Prostate gland (tissue), 2 donors: ENCODE results near the gene TMA16. TPM values are rescaled to one million over a fixed set of nuclear protein-coding genes. Genes with fewer than 3 reads are reported as not detected.

Experiments used
- DNase-seq: peaks from one replicate; pipeline ENCODE4 v3.0.0-alpha.2; 2019; ENCODE audit warnings: low spot score
- H3K27ac ChIP-seq, 2 donors: fragments of 200-600 bp; sonication (generic); 2 replicates each; pipeline ENCODE4 v1.5.1; 2017 to 2019
- H3K27me3 ChIP-seq: fragments of 200-600 bp; sonication (generic); replicated peaks from 2 replicates; pipeline ENCODE4 v1.5.1; 2019; ENCODE audit not compliant: insufficient read depth
- H3K36me3 ChIP-seq, 2 donors: fragments of 200-600 bp; sonication (generic); 1 replicate in 1 of 2; 2 replicates in 1 of 2; pipeline versions ENCODE4 v1.5.1 to v1.8.1; 2017 to 2019
- H3K4me1 ChIP-seq: fragments of 200-600 bp; sonication (generic); replicated peaks from 2 replicates; pipeline ENCODE4 v1.5.1; 2019
- H3K4me3 ChIP-seq, 2 donors: fragments of 200-600 bp; sonication (generic); 2 replicates each; pipeline ENCODE4 v1.5.1; 2017 to 2019
- H3K9me3 ChIP-seq: fragments of 200-600 bp; sonication (generic); 2 replicates; pipeline ENCODE4 v1.5.1; 2017
- CTCF ChIP-seq, 4 experiments: fragments of 200-600 bp in 2 of 4; fragments of 450-650 bp in 2 of 4; sonication (generic) in 2 of 4; IDR thresholded peaks; 1 replicate in 3 of 4; 2 replicates in 1 of 4; pipeline ENCODE4 v1.5.1; 2016 to 2019; ENCODE audit warnings: antibody characterized with exemption in 4 of 4, mild to moderate bottlenecking in 2 of 4, moderate library complexity in 2 of 4
- POLR2A ChIP-seq: fragments of 450-650 bp; IDR thresholded peaks from one replicate; pipeline ENCODE4 v1.6.1; 2016; ENCODE audit warnings: antibody characterized with exemption, mild to moderate bottlenecking
- POLR2AphosphoS5 ChIP-seq: sonication (generic); formaldehyde crosslinking; IDR thresholded peaks from one replicate; pipeline ENCODE4 v1.6.1; 2017; ENCODE audit warnings: antibody characterized with exemption
- WGBS: methylation state at CpG from one replicate; pipeline ENCODE4 v1.1.5; 2018; 5-methylcytosine and 5-hydroxymethylcytosine counted together
- intact Hi-C: fragments of 100-400 bp; cut with DNase I; formaldehyde crosslinking; loops from one replicate; pipeline ENCODE4 v1.14.2; 2022
- total RNA-seq, 2 donors: library from RNA; depleted of rRNA; stranded (reverse); fragments of >200 nt; gene quantifications; one replicate each; pipeline ENCODE4 v1.1.0, GENCODE V29; 2016

Gene TMA16
- total RNA-seq, 2 donors from 2014 or later: 12.9 to 17.3 TPM

GRCh38 chr4:163467082-163467770 is 27.3 kb upstream of the TMA16 start:
- Histone ChIP-seq H3K4me3 (no peak overlapping the region), H3K4me1 (no peaks in the 10 kb centered on the region), H3K27ac (no peak overlapping the region), H3K9me3 (no peaks in the 10 kb centered on the region), H3K27me3 (no peaks in the 10 kb centered on the region), H3K36me3 (no peaks in the 10 kb centered on the region)
- WGBS: 88% methylated on average over 4 of the region's 4 CpGs
- TF ChIP-seq POLR2A: no peak
- TF ChIP-seq CTCF (IDR thresholded peaks at IDR 0.05): no peak
- no peak for TF ChIP-seq POLR2AphosphoS5
- no peak for DNase-seq
- intact Hi-C loops: no loop called here

GRCh38 chr4:163470391-163470790 is 24.1 kb upstream of the TMA16 start:
- Histone ChIP-seq H3K27me3 (no peaks in the 10 kb centered on the region), H3K4me3 (no peak overlapping the region), H3K36me3 (no peaks in the 10 kb centered on the region), H3K4me1 (no peaks in the 10 kb centered on the region), H3K9me3 (no peaks in the 10 kb centered on the region), H3K27ac (no peak overlapping the region)
- intact Hi-C loops: no loop called here
- WGBS: 89% methylated on average over 3 of the region's 3 CpGs
- DNase-seq: no peak
- TF ChIP-seq POLR2A (no peak), POLR2AphosphoS5 (no peak), CTCF (IDR thresholded peaks at IDR 0.05) (no peak)

- intact Hi-C loops: no loop called here
- no peaks in the 10 kb centered on the region for H3K36me3 ChIP-seq
- no peak overlapping the region for H3K27ac ChIP-seq
- no peaks in the 10 kb centered on the region for H3K9me3 ChIP-seq
- no peaks in the 10 kb centered on the region for H3K4me1 ChIP-seq
- H3K27me3 ChIP-seq: no peaks in the 10 kb centered on the region
- no peak for TF ChIP-seq CTCF (IDR thresholded peaks at IDR 0.05)
- no peak for TF ChIP-seq POLR2A
- TF ChIP-seq POLR2AphosphoS5: no peak
- 94% methylated on average over 14 of the region's 14 CpGs for WGBS
- no peak overlapping the region for H3K4me3 ChIP-seq
- DNase-seq: no peak
Measured at GRCh38 chr4:163473130-163473529, 21.4 kb upstream of the TMA16 start.

GRCh38 chr4:163473576-163473975 is 20.9 kb upstream of the TMA16 start, which contains the start of gene TKTL2:
Gene TKTL2, minus strand, starts transcription at chr4:163473754. Its CDS starts 20 bp downstream, at chr4:163473734.
- TF ChIP-seq CTCF (IDR thresholded peaks at IDR 0.05) (no peak), POLR2A (no peak), POLR2AphosphoS5 (no peak)
- intact Hi-C loops: no loop called here
- Histone ChIP-seq H3K4me3 (no peak within 1 kb of the TSS), H3K9me3 (no peaks in the 10 kb centered on the region), H3K36me3 (no peaks in the 10 kb centered on the region), H3K4me1 (no peaks in the 10 kb centered on the region), H3K27me3 (no peaks in the 10 kb centered on the region), H3K27ac (no peak within 1 kb of the TSS)
- 92% methylated on average over 32 of the region's 32 CpGs for WGBS
- no peak for DNase-seq

GRCh38 chr4:163474027-163474426 is 20.5 kb upstream of the TMA16 start:
- H3K27ac ChIP-seq: no peak overlapping the region
- TF ChIP-seq CTCF (IDR thresholded peaks at IDR 0.05) (no peak), POLR2AphosphoS5 (no peak), POLR2A (no peak)
- H3K36me3 ChIP-seq: no peaks in the 10 kb centered on the region
- WGBS: 92% methylated on average over 3 of the region's 3 CpGs
- H3K9me3 ChIP-seq: no peaks in the 10 kb centered on the region
- no peaks in the 10 kb centered on the region for H3K27me3 ChIP-seq
- no peak for DNase-seq
- intact Hi-C loops: no loop called here
- no peak overlapping the region for H3K4me3 ChIP-seq
- H3K4me1 ChIP-seq: no peaks in the 10 kb centered on the region
